ENCODE data around the gene PUSL1.
A peak's percentile ranks its signal among the peaks of the same experiment; 100 is the strongest.

Gene PUSL1

GRCh38 chr1:1342061-1342562, 33.7 kb downstream of the PUSL1 start:
- DNase-seq = no peak

GRCh38 chr1:1342584-1343115, 34.3 kb downstream of the PUSL1 start:
- DNase-seq = no peak

- DNase-seq = no peak
These were observed 35.5 kb downstream of the PUSL1 start for GRCh38 chr1:1343811-1344421.

- DNase-seq = peak; percentile 97
These were observed 36.4 kb downstream of the PUSL1 start for GRCh38 chr1:1344655-1345361.

GRCh38 chr1:1345384-1345783, 37.0 kb downstream of the PUSL1 start:
- no peak for DNase-seq

- no peak for DNase-seq
These were observed 37.6 kb downstream of the PUSL1 start for GRCh38 chr1:1345860-1346500.

- no peak for DNase-seq
These were observed 38.1 kb downstream of the PUSL1 start for GRCh38 chr1:1346501-1346890.

GRCh38 chr1:1347026-1347595, 38.7 kb downstream of the PUSL1 start:
- DNase-seq = no peak

- peak; percentile 72 for DNase-seq
These were observed 39.4 kb downstream of the PUSL1 start for GRCh38 chr1:1347663-1348419.

- no peak for DNase-seq
These were observed 40.2 kb downstream of the PUSL1 start for GRCh38 chr1:1348420-1349255.

GRCh38 chr1:1349256-1350012, 41.0 kb downstream of the PUSL1 start, which contains the start of gene DVL1:
Gene DVL1, minus strand, starts transcription at chr1:1349418. Its CDS starts 353 bp downstream, at chr1:1349065.
- peak; percentile 95 for DNase-seq

- no peak for DNase-seq
These were observed 43.4 kb downstream of the PUSL1 start for GRCh38 chr1:1351511-1352427.

GRCh38 chr1:1352786-1353388, 44.5 kb downstream of the PUSL1 start:
- no peak for DNase-seq

- DNase-seq = peak; percentile 37
These were observed 45.2 kb downstream of the PUSL1 start for GRCh38 chr1:1353389-1354151.

- DNase-seq = peak; percentile 17
These were observed 46.2 kb downstream of the PUSL1 start for GRCh38 chr1:1354271-1355247.

- DNase-seq = peak; percentile 85
These were observed 47.0 kb downstream of the PUSL1 start for GRCh38 chr1:1355416-1355815.

GRCh38 chr1:1356166-1356795, 47.9 kb downstream of the PUSL1 start:
- DNase-seq = peak; percentile 20

All from 8988T (cell line).